GM18505 (cell line): ENCODE results near the gene ZAR1.

Source experiments
- ATAC-seq: cut with Tn5 transposase; IDR thresholded peaks from one replicate; pipeline ENCODE4 v1.9.1; 2021; ENCODE audit not compliant: unreplicated experiment
- POLR2A ChIP-seq: IDR thresholded peaks from 4 replicates; pipeline ENCODE4 v1.6.1; 2011; ENCODE audit warnings: borderline replicate concordance; ENCODE audit not compliant: insufficient read depth, insufficient read length; ENCODE audit errors: extremely low read depth

ZAR1 gene

DNA sequence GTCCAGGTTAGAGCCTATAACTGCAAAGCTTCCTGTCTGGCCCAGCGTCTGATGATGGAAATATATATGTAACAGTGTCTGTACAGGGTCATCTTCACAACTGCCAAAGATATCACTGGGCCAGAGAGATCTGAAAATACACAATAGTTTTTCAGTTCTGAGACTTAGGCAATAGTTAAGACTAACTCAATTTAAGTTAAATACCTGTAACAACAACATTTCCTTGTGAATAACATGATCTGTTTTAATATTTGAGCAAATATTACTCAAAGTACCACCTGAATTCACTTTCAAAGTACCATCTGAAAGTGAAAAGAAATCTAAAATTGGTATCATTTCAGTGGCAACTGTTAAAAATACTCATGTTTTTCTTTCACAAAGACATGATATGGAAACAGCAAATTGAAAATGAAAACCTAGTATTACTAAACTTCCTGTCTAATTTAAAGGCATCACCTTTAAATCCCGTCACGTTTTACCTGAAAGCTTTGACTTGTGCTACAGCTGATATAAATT is 9.6 kb downstream of the ZAR1 start:
- peak; percentile 77 for ATAC-seq
- TF ChIP-seq POLR2A, result no peak

DNA sequence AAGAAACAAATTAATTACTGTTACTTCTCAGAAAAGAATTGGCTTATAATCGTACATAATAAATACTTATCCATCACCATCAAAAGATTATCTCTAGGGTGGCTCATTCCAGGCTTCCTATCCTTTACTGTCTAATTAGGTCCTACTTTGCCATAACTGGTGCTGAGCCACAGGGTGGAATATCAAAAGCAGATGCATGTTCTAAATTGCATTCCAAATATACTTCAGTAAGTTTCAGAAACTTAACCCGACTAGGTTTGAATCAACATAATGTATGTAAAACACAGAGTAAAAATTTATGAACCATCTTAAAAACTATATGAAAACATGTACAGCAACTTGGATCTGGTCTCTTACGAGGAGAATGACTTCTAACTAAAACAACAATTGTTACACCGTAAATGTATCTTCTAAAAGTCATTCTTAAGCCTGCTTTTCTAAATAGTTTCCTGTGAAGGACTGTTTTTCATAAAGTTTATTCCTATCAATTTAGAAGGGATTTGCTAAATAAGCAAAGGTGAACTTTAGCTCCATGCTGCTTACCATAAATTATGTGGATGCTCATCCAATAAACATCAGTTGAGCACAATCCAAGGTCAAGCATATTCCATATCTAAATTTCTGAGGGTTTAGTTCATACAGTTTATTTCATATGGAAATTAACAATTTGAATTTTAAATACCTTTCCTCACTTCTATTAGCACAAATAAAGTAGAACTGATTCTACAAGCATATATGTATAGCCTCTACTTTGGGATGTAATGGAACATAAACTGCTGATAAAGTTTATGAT is 13.4 kb downstream of the ZAR1 start:
- ATAC-seq, result no peak
- TF ChIP-seq POLR2A, result no peak

DNA sequence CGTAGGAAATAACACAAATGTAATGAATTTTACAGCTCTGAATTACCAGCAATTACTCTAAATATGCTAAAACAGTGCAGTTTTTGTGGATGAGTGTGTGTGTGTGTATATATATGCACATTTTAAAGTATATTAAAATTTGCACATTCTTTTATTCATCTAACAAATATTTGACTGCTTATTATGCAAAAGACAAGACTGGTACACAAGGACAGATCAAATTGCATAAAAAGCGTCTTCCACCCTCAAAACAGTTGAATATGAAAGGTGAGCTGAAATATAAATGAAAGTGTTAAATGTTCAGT is 13.9 kb downstream of the ZAR1 start:
- TF ChIP-seq POLR2A, result no peak
- no peak for ATAC-seq

DNA sequence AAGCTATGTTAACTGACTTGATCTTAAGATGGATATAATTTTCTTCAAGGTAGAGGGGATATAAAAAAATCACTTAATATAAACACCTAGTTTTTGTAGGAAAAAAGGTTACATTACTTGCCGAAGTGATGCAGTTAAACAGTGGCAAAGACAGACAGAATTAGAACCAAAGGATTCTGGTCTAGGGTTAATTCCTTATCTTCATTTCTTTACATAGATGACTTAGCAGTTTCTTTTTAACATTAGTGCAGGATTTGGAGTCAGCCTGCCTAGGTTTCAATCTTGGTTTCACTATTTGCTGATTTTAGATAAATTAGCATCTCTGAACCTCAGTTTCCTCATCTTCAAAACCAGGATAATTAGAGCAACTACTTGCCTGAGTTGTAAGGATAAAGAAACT is 14.3 kb downstream of the ZAR1 start:
- no peak for TF ChIP-seq POLR2A
- ATAC-seq, result no peak

DNA sequence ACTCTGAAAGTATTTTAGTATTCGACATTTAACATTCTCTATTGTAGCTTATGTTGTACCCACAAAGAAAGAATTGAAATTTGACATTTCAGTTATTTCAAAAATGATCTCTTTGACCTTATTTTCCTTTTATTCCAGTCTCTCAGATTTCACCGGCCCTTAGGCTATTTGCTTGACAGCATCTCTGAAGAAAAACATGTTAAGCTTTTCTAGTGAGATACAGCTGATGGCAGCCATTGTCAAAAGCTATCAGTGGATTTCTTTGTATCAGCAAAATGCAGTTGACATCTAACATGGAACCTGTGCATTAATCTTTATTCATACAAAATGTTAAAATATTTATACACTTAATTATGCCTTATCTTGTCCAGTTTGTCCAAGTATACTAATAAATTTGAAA is 16.7 kb downstream of the ZAR1 start:
- no peak for ATAC-seq
- no peak for TF ChIP-seq POLR2A

DNA sequence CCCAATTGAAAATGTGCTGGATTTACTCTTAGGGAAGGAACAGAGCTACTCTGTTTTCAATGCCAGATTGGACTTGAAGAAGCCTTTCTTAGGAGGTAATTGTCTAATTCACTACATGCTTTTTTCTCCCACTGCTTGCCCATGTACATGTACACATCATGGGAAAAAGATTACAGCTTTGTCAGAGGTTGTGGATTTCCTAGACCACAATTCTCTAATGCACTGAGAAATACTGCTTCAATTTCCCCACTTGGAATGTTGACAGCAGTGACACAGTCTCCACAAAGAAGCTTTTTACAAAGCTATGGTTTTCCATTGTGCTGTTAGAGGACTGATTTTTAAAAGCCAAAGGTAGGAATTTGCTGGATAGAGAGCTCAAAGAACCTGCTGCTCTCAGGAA is 19.5 kb downstream of the ZAR1 start:
- ATAC-seq, result no peak

DNA sequence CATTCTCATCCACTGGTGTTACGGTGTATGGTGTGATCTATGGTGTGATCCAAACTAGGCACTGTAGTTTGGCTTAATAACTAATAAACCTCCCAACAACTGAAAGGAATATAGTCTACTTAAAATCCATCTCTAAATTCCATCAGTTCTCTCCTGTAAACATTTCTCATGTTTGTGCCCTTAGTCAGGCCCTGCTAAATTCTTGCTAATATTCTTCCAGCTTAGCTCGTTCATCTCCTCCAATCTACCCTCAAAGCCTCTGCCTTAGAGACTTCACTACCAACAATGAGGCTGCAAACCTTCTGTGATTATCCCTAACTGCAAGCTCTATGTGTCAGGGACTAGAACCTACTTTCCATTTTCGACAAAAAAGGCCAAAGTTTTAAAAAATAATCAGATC is 28.1 kb downstream of the ZAR1 start:
- no peak for ATAC-seq
- no peak for TF ChIP-seq POLR2A

More for the DNA sequence above, 19.5 kb downstream of the ZAR1 start:
- TF ChIP-seq POLR2A, result no peak

DNA sequence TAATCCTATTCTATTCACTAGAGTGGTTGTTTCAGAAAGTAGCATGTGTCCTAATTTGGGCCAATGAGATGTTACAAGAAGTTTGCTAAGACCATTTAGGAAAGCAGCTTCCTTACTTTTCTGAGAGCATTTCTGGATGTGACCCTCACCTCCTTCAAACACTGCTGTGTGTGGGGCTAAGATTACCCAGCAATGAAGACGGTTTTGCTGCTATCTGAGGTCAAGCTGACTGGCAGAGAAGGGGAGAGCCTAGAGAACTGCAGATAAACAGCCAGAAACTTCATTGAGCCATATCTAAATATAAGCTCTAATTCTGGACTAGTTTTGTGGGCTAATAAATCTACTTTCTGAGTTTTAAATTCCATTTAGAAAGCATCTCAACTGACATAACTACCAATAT is 36.4 kb downstream of the ZAR1 start:
- no peak for TF ChIP-seq POLR2A

DNA sequence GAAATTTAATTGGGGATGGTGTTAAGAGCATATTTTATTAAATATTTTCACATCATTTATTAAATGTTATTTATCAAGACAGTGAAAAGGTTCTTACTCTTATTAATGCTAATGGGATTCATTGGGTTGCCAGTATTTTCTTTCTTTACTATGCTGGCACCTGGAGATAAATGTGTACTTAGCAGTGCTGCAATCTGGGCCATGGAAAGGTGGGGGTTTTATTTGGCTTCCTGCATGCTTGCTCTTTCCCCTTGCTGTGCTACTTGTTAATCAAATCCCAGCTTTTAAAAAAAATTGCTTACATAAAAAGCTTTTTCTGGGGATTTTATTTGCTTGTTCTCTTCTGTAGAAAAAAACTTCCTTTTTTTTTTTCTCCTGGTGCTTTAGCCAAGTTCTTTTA is 48.3 kb downstream of the ZAR1 start:
- ATAC-seq, result no peak
- TF ChIP-seq POLR2A, result no peak

More for the DNA sequence above, 36.4 kb downstream of the ZAR1 start:
- no peak for ATAC-seq

DNA sequence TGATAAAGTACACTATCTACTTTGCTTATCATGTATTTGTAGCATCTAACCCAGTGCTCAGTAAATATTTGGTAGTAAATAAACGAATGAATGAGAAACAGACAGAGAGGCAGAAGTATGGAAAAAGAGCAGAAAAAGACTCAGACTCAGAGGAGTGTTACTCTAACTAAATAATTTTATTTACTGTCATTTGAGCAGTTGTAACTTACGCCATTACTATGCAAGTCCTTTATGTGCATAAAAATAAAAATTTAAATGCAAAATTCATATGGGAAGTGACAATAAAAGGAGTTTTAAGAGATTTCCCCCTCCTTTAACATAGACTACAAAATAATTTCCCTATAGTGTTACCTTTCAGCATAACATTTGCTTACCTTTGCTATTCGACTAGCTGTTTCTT is 49.5 kb downstream of the ZAR1 start:
- no peak for ATAC-seq
- no peak for TF ChIP-seq POLR2A

DNA sequence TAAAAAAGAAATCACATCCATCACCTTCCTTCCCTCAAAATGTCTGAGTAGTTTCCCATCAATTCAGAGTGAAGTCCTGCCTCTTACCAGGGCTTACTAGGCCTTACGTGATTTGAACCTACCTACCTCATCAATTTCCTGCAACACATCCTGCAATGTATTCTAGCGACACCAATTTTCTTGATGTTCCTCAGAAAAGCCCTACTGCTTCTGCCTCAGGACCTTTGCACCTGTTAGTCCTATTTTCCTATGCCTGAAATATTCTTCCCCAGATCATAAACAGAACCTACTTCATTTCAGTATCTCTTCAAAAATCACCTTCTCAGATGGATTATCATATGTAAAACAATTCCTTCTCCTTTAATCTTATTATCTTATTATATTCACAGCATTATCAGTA is 52.8 kb downstream of the ZAR1 start:
- no peak for TF ChIP-seq POLR2A

DNA sequence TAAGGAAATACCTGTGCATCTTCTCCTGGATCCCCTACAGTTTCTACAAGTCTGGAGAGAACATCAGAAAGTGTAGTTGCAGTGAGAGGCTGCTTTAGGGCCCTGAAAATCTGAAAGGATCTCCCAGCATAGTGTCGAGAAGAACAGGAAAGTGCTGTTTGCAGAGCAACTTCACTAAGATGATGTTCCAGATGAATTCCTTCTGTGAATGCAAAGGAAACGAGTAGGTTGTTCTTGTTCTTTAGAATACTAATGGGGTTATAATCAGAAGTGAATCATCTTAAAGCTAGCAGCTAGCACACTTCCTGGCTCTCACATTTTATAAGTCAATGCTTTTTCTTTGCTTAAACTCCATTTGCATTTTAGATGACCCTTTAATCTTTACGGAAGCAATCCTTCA is 53.7 kb downstream of the ZAR1 start:
- no peak for ATAC-seq
- TF ChIP-seq POLR2A, result no peak

More for the DNA sequence above, 52.8 kb downstream of the ZAR1 start:
- no peak for ATAC-seq
